NCI-H2081 treated with DMSO at 0.1 percent for 48 hours (cell line): ENCODE measurements around the gene UNC13C.

Source experiments
- DNase-seq: peaks from one replicate; lab custom pipeline; 2025; lab: John Stamatoyannopoulos, UW

UNC13C gene

DNA sequence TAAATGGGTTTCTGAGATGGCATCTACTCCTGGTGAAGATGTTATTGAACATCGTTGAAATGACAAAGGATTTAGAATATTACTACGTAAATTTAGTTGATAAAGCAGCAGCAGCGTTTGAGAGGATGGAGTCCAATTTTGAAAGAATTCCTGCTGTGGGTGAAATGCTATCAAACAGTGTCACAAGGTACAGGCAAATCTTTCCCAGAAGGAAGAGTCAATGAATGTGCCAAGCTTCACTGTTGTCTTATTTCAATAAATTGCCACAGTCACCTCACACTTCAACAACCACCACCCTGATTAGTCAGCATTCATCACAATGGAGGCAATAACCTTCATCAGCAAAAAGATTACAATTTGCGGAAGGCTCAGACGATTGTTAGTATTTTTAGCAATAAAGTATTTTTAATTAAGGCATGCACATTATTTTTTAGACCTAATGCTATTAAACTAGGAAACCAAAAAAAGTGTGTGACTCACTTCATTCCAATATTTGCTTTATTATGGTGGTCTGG, 142.8 kb downstream of the UNC13C start:
- DNase-seq: no peak

DNA sequence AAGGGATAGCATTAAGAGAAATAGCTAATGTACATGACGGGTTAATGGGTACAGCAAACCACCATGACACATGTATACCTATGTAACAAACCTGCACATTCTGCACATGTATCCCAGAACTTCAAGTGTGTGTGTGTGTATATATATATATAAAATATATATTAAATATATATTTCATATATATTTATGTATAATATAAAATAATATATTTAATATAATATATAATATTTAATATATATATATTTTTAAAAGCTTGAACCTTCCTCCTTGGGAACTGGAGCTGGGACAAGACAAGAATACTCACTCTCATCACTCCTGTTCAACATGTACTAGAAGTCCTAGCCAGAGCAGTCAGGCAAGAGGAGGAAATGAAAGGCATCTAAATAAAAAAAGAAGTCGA, 149.3 kb downstream of the UNC13C start:
- no peak for DNase-seq

DNA sequence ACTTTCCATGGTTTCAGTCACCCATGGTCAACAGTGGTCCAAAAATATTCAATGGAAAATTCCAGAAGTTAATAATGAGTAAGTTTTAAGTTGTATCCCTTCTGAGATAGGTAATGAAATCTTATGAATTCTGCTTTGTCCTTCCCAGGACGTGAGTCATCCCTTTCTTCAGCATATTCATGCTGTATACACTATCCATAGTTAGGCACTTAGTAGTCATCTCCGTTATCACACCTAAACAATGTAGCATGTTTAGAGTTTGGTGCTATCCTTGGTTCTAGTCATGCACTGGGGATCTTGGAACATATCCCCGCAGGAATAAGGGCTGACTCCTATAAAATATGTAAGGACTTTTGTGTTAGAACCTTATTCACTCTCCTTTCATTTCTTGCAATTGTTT, 153.2 kb downstream of the UNC13C start:
- no peak for DNase-seq

DNA sequence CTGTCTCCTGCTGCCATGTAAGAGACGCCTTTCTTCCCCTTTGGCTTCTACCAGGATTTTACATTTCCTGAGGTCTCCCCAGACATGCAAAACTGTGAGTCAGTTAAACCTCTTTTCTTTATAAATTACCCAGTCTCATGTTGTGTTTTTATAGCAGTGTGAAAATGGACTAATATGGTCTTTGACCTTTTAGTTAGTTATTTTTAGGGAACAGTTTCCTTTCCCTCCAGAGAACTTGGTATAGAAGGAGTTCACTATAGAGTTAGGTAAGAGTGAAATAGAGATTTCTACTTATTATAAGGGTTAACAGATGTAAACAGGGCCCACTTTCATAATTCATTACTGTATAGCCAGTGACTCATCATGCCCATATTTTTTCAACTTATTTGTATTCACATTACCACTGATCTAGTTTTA, 170.9 kb downstream of the UNC13C start:
- no peak for DNase-seq

DNA sequence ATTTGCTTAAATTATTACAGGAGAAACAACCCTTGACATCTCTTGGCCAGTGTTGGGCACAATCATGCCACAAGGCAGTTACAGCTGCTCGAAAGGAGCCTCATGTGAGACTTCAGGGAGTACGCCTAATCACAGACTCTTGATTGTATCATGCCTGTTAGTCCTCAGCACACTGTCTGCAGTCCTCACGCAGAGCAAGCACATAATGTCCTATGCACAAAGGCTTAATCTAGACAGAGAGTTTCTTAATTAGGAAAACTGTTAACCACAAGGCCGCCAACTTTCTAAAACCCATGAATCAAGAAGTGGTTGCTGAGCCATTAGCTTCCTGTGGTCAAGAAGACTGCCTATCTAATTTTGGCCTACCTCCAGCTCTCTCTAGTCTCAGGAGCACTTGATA, 172.0 kb downstream of the UNC13C start:
- DNase-seq: no peak

DNA sequence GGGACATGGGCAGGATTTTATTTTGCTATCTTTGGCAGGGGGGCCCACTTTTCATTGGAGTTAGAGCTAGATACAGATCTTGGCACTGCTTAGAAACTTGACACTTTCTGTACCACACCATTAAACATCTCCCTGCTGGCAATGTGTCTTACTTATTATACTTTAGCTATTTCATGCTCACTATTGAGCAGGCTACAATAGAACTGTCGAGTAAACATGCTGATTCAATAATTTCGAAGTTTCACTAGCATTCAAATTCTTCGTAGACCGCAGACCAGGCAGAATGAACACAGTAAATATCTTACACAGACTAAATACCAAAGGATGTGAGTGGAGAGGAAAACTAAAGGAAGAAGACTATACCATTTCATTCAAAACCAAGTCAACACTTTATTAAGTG, 180.8 kb downstream of the UNC13C start:
- no peak for DNase-seq

DNA sequence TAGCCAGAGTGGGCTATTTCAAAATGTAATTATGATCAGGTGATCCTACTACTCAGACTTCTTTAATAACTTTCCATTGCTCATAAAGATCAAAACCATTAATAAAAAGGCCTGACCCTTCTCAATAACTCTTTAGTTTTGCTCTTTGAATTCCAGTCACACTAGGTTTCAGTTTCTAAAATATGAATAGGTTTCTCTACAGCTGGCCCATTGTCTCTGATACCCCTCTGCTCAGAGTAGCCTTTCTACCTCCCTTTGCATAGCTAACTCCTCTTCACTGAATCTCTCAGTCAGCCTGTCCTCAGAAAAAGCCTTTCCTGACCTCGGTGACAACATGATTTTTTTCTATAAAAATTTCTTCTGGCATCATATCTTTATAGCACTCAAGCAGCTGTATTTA, 209.1 kb downstream of the UNC13C start:
- DNase-seq: no peak

DNA sequence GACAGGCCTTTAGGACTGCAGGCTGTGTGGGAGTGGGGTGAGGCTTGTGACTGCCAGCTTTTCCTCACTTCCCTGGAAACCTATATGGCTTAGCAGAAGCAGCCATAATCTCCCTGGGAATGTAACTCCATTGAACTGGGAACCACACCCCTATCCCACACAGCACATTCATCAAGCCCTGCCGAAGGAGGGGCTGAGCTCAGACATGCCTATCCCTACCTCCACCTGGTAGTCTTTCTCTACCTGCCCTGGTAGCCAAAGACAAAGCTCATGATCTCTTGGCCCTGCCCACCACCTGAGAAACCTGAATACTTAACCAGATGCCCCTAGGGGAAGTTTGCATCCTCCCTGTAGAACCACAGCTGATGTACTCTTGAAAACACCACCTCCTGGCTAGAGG, 219.8 kb downstream of the UNC13C start:
- no peak for DNase-seq

DNA sequence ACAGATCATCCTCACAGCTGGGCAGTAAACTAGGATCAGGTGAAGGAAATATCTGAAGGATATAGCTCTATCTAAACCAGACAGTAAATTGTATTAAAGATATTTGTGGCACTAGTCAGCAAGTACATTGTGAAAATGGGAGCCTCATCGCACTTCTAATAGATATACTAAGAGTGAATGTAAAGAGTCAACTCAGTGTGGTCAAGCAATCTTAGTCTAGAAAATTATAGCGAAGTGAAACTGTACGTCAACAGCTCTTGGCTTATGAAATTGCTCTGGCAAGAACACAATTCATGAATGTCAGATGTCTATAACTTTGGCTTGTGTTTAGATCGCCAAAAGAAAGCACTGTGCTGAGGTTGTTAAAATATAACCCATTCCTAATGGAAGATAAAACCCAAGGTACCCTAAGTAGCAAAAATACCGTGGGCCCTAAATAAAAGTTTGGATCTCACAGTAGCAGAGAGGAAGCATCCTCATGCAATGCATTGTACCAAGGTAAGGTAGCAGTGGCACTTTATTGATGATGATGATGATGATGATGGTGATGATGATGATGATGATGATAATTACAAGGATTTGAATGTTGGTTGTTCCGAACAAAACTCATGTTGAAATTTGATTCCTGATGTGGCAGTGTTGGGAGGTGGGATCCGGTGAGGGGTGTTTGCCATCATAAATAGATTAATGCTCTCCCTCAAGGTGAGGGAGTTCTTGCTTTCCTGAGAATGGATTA, 228.5 kb downstream of the UNC13C start:
- no peak for DNase-seq

DNA sequence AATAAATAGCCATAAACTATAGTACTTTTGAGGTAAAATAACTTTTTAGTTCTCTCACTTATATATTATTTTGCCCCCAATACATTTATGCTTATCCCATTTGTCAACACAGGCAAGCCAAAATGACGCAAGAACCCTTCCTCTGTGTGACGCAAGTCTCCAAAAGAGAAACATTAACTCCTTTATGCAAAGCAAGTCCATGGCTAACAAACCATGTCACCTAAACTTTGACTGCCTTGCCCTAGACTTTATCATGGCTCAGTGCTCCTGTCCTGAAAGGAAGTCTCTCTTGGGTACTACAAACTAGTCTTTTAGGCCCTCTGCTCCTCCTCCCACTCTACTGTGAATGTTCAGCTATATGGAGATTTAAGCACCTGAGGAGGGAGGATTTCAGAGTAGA, 230.5 kb downstream of the UNC13C start:
- DNase-seq: no peak

DNA sequence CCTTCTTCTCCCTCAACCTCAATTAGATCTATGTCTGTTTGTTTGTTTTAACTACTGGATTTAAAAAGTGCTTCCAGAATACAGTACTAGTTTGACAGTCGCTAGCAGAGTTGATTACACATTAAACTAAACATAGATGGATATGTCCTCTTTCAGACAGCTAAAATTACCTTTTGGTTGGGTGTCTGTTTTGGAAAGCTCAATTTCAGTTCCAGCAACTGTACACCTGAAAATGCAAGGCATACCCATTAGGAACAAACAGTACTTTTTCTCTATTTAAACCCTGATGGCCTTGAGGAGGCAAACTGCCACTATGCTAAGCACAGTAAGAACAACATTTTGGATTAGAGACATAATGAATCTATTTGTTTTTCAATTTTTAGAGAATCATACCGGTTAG, 234.4 kb downstream of the UNC13C start:
- no peak for DNase-seq

DNA sequence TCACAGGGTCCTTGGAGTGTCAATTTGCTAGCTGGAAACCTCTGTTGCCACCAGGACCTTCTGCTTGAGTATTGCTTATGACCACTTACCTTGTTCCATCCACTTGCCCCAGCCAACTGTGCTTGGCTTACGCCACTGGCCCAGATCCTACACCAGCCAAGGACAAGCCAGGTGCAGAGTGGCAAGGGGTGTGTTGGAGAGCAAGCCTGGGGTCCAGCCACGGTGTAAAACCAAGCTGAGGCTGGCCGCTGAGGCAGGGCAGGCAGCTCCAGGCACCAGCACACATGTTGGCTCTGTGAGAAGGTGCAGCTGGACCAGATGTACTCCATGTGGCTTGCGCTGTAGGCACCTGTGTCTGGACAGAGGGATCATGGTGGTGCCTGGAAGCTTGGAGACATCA, 248.2 kb downstream of the UNC13C start:
- DNase-seq: no peak

DNA sequence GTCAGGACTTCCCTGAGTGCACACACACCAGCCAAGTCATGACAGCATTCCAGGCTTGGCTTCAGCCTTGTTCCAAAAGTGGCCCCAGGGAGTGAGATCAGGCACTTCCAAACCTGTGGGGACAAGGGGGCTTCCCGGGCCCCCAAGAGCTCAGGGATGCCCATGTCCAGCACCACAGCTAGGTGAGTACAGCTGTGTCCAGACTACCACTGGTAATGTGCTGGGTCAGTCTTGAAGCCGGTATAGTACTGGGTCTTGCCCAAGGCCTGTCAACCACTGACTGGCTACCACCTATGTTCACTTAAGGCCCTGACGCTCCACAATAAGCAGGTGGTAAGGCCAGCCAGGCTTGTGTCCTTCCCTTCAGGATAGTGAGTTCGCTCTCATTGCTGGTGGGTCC, 249.3 kb downstream of the UNC13C start:
- no peak for DNase-seq

DNA sequence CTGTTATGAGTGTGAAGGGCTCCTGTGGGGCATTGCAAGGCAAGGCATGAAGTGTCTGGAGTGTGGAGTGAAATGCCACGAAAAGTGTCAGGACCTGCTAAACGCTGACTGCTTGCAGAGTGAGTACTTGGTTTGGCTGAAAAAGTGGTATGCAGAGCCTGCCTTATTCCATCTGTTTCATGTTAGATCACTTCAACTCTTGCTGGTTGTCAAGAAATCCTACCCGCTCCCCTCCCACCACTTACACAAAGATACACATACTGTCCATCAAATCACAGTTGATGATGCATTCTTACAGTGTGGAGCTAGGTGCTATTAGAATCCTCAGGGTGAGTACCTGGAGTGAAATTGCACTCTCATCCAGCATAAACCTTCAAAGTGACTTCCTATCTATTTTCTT, 272.1 kb downstream of the UNC13C start:
- no peak for DNase-seq

DNA sequence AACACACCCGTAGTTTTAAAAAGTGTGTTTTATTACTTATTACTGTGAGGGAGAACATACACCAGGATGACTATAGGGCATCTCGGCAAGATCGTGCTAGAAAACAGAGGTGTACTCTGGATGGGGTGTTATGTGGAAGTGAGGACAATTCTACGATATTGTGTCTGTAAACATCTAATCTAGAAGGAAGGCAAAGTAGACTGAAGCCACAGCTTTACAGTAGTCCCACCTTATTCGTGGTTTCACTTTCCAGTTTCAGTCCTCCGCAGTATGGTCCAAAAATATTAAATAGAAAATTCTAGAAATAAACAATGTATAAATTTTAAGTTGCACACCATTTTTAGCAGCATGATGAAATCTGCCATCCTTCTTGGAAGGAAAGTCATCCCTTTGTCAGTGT, 277.9 kb downstream of the UNC13C start:
- DNase-seq: no peak

DNA sequence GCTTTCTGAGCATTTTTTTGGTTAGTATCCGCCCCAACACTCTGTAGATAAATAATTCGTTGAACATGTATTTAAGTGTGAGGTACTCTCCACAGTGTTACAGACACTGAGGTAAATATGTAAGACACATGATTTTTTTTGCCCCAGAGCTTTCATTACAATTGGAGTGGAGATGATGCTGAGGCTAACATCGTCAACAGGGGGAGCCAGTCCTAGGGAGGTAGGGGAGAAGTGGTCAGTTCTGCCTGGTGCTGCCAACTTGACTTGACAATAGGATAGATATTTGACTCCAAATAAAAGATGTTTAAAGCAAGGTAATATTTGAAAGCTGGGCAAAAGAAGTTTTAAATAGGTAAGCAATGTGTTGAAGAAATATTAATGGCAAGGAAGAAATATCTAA, 295.7 kb downstream of the UNC13C start:
- no peak for DNase-seq

DNA sequence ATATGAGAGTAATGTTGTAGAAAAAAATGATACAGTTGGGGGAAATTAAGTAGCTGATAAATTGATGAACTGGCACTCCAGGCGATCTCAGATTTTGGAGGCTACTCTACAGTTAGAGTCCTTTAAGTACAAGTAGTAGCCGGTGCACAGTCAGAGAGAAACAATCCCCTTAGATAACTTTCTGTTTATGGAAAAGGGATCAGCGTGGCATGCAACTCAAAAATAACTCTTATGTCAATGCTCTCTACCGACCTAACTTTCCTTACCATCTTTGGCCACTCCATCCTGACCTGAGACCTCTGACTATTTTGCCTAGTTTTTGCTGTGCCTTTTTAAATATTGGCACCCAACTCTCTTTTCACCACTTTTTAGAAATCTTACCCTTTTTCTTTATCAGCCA, 299.6 kb downstream of the UNC13C start:
- DNase-seq: no peak

DNA sequence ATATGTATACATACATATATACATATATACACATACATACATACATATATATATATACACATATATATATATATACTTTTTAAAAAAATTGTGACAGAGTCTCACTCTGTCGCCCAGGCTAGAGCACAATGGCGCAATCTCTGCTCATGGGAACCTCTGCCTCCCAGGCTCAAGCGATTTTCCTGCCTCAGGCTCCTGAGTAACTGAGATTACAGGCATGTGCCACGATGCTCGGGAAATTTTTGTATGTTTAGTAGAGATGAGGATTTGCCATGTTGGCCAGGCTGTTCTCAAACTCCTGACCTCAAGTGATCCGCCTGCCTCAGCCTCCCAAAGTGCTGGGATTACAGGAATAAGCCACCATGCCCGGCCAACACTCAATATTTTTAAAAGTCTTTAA, 302.5 kb downstream of the UNC13C start:
- DNase-seq: no peak

DNA sequence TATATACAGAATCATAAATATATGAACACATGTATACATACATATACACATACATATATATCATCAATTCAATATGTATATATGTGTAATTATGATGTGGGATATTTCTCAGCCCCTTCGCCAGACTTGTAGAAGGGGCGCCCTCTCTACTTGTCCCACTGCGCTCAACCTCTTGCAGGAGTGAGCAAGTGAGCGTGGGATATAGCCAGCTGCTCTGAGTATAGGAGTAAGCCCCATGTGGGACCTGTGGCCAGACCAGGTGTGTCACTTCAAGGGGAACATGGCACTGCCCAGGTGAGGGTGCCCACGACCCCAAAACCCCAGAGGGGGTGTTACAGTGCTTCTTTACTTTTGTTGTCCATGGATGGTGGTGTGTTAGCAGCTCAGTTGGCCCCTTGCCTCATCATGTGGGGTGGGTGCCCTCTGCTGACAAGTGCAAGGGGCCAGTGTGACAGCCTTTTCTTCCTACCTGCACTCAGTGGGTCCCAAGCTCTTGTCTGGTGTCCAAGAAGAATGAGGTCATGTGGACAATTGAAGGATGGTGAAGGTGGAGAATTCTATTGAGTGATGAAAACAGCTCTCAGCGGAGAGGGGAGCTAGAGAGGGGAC, 304.1 kb downstream of the UNC13C start:
- DNase-seq: no peak

DNA sequence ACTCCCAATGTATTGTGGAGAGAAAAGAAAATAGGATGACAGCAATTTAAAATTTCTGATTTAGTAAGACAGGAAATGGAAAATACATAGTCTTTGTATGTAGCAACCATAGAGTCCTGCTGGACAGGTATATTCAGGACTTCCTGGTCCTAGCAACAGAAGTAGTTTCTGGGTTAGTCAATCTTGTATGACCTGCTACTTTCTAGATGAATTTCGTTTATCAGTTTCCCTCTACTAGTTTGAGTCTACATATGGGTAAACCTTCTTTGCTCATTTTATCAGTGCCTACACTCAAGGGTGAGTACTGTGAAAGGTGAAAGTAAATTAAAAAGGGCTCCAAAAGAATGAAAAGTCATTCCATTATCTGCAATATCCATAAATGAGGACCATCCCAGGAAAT, 309.8 kb downstream of the UNC13C start:
- DNase-seq: no peak

DNA sequence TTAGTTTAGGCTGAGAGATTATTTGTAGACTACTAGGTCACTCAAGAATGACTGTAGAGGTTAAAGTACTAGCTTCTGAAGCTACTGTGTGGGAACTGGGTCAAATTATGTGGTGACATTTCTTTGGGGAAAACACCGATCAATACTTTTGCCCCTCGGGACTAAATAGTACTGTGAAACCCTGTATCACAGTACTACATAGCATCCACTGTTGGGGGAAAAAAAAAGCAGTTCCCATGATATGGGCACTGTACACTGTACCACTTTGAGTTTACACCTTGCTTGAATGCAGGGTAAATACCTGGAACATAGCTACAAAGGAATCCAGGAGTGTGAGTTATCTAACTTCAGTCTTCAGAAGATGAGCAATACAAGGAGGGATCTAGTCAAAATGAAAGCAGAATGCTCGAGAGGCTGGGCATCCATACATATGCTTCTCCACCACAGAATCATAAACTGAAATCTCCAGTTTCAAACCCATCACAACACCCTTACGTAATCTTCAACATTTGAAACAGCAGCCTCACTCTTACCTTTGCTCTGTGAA, 311.4 kb downstream of the UNC13C start:
- DNase-seq: no peak

DNA sequence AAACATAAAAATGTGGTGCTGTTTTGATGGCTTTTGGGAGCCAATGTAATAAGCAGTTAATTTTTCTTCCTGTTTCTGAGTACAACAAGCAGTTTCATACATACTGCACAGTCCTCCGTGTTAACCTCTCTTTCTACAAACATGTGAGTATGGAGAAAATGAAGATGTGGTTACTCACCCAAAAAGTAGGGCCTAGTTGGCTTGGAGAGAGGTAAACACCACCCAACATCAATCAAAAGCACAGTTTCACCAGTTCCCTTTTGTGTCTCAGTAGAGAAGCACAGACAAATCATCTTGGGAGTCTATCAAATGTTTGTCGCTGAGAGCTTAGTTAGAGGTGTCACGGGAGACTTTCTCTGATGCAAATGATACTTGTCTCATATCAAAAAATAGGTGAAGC, 320.2 kb downstream of the UNC13C start:
- no peak for DNase-seq

DNA sequence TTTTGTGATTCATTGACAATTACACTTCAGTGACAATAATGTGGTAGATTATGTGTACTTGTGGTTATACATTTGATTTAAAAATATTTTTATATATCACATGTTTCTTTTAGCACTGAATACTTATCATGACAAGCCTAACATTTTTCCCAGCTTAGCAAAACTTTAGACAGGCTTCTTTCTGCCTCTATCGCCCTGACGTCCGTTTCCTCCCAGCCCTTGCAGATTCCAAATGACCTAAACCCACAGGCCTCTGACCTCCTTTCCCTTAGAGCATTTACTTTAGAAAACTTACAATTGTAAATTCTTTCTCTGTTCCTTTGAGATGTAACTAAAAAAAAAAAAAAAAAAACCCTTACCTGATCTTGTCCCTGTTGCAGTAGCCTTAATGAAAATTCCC, 326.1 kb downstream of the UNC13C start:
- DNase-seq: no peak

DNA sequence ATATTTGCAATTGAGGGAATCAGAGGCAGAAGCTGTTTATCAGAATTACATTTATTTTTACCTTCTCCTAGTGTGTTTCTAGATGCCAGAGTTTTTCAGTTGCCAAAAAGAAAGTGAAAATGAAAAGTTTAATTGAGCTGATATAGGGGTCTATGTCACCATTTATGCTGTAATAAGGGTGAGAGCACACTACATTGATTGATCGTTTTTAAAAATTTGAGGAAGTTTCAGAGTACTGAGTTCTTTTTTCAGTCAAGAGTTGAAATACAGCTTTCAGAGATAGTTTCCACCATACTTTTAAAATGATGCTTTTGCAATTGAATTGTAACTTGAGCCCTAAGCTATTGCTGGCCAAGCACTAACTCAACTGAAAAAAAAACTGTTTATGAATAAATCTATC, 326.9 kb downstream of the UNC13C start:
- no peak for DNase-seq
